NCI-H446 treated with DMSO at 0.1 percent for 48 hours (cell line): Measurements from ENCODE around the gene TSPAN3.

Experiments
- DNase-seq: peaks from one replicate; lab custom pipeline; 2025; lab: John Stamatoyannopoulos, UW

TSPAN3 gene

GRCh38 chr15:77070495-77071304, at the start of gene TSPAN3:
TSPAN3 (minus strand) TSS chr15:77071109; CDS start chr15:77070954, 155 bp downstream.
- DNase-seq: peak; percentile 87

GRCh38 chr15:77120576-77120975, 49.7 kb upstream of the TSPAN3 start:
- no peak for DNase-seq

- no peak for DNase-seq
Observed at GRCh38 chr15:77119446-77119845, 48.5 kb upstream of the TSPAN3 start.

- DNase-seq: peak; percentile 32
Observed at GRCh38 chr15:77118882-77119321, 48.0 kb upstream of the TSPAN3 start.

- no peak for DNase-seq
Observed at GRCh38 chr15:77115179-77115578, 44.3 kb upstream of the TSPAN3 start.

- no peak for DNase-seq
Observed at GRCh38 chr15:77112838-77113504, 42.1 kb upstream of the TSPAN3 start.

GRCh38 chr15:77111789-77112188, 40.9 kb upstream of the TSPAN3 start:
- no peak for DNase-seq

GRCh38 chr15:77107531-77108355, 36.8 kb upstream of the TSPAN3 start:
- no peak for DNase-seq

GRCh38 chr15:77107068-77107467, 36.2 kb upstream of the TSPAN3 start:
- no peak for DNase-seq

- DNase-seq: no peak
Observed at GRCh38 chr15:77104155-77104554, 33.2 kb upstream of the TSPAN3 start.

- DNase-seq: no peak
Observed at GRCh38 chr15:77099741-77100463, 29.0 kb upstream of the TSPAN3 start.

- no peak for DNase-seq
Observed at GRCh38 chr15:77098572-77098971, 27.7 kb upstream of the TSPAN3 start.

- no peak for DNase-seq
Observed at GRCh38 chr15:77097921-77098320, 27.0 kb upstream of the TSPAN3 start.

GRCh38 chr15:77097248-77097721, 26.4 kb upstream of the TSPAN3 start:
- DNase-seq: no peak

GRCh38 chr15:77096541-77096940, 25.6 kb upstream of the TSPAN3 start:
- DNase-seq: no peak

GRCh38 chr15:77096138-77096537, 25.2 kb upstream of the TSPAN3 start:
- no peak for DNase-seq

- DNase-seq: no peak
Observed at GRCh38 chr15:77094397-77095030, 23.6 kb upstream of the TSPAN3 start.

GRCh38 chr15:77093436-77093835, 22.5 kb upstream of the TSPAN3 start:
- no peak for DNase-seq

- no peak for DNase-seq
Observed at GRCh38 chr15:77091097-77091496, 20.2 kb upstream of the TSPAN3 start.

- DNase-seq: no peak
Observed at GRCh38 chr15:77087213-77087612, 16.3 kb upstream of the TSPAN3 start.

GRCh38 chr15:77085297-77085696, 14.4 kb upstream of the TSPAN3 start:
- DNase-seq: no peak
